ENCODE results near the gene GABRA4. TPM values are rescaled to one million over a fixed set of nuclear protein-coding genes. Genes with fewer than 3 reads are reported as not detected.

GABRA4 gene
- not detected for polyA plus RNA-seq (2013, experiment 1 of 2; ENCODE audit: insufficient read length)
- not detected for polyA plus RNA-seq (2013, experiment 2 of 2; ENCODE audit: insufficient read length)

- no peak for DNase-seq
These were observed at the start of gene GABRA4 for GRCh38 chr4:46993075-46994006. Gene GABRA4, minus strand, starts transcription at chr4:46993581. Its CDS starts 157 bp downstream, at chr4:46993424.

GRCh38 chr4:47040828-47041227 lies 47.4 kb upstream of the GABRA4 start:
- no peak for DNase-seq

GRCh38 chr4:47038263-47038662 lies 44.9 kb upstream of the GABRA4 start:
- no peak for DNase-seq

GRCh38 chr4:47032405-47033106 lies 39.2 kb upstream of the GABRA4 start:
- peak; percentile 35 for DNase-seq

GRCh38 chr4:47031751-47032404 lies 38.5 kb upstream of the GABRA4 start:
- no peak for DNase-seq

- DNase-seq: peak; percentile 33
These were observed 37.8 kb upstream of the GABRA4 start, which contains the start of gene GABRB1 for GRCh38 chr4:47031011-47031678. Gene GABRB1, plus strand, starts transcription at chr4:47031567.

GRCh38 chr4:47017494-47017893 lies 24.1 kb upstream of the GABRA4 start:
- DNase-seq: no peak

GRCh38 chr4:47017081-47017480 lies 23.7 kb upstream of the GABRA4 start:
- no peak for DNase-seq

- DNase-seq: no peak
These were observed 20.0 kb upstream of the GABRA4 start for GRCh38 chr4:47013373-47013772.

GRCh38 chr4:47012676-47013075 lies 19.3 kb upstream of the GABRA4 start:
- DNase-seq: no peak

- DNase-seq: no peak
These were observed 17.6 kb upstream of the GABRA4 start for GRCh38 chr4:47010912-47011446.

- DNase-seq: no peak
These were observed 17.0 kb upstream of the GABRA4 start for GRCh38 chr4:47010347-47010911.

- peak; percentile 9 for DNase-seq
These were observed 9.2 kb upstream of the GABRA4 start for GRCh38 chr4:47002580-47002979.

- DNase-seq: no peak
These were observed 7.0 kb upstream of the GABRA4 start for GRCh38 chr4:47000406-47000805.

GRCh38 chr4:46999566-46999965 lies 6.2 kb upstream of the GABRA4 start:
- DNase-seq: peak; percentile 4

- no peak for DNase-seq
These were observed 625 bp upstream of the GABRA4 start for GRCh38 chr4:46994007-46994405.

GRCh38 chr4:46992338-46992737 lies 1.0 kb downstream of the GABRA4 start:
- no peak for DNase-seq

- no peak for DNase-seq
These were observed 6.3 kb downstream of the GABRA4 start for GRCh38 chr4:46986922-46987638.

- DNase-seq: no peak
These were observed 8.6 kb downstream of the GABRA4 start for GRCh38 chr4:46984781-46985180.

- DNase-seq: no peak
These were observed 12.5 kb downstream of the GABRA4 start for GRCh38 chr4:46980851-46981250.

- no peak for DNase-seq
These were observed 13.7 kb downstream of the GABRA4 start for GRCh38 chr4:46979726-46980125.

Measured in fibroblast of skin of scalp (primary cell).